B cell (primary cell): Measurements from ENCODE around the gene MTHFD2L.

ENCODE experiments used
- EZH2 ChIP-seq: IDR thresholded peaks from 2 replicates; pipeline ENCODE4 v1.6.1; 2012; ENCODE audit warnings: borderline replicate concordance, low read depth, mild to moderate bottlenecking, moderate library complexity, low read length; ENCODE audit not compliant: insufficient read depth, poor library complexity, severe bottlenecking
- TF ChIP-seq, protein P1 (sequence below): fragments of 200-600 bp; IDR thresholded peaks from one replicate; pipeline ENCODE4 v1.8.0; 2022; ENCODE audit warnings: antibody characterized with exemption, mild to moderate bottlenecking

- TF ChIP-seq, protein P1, sequence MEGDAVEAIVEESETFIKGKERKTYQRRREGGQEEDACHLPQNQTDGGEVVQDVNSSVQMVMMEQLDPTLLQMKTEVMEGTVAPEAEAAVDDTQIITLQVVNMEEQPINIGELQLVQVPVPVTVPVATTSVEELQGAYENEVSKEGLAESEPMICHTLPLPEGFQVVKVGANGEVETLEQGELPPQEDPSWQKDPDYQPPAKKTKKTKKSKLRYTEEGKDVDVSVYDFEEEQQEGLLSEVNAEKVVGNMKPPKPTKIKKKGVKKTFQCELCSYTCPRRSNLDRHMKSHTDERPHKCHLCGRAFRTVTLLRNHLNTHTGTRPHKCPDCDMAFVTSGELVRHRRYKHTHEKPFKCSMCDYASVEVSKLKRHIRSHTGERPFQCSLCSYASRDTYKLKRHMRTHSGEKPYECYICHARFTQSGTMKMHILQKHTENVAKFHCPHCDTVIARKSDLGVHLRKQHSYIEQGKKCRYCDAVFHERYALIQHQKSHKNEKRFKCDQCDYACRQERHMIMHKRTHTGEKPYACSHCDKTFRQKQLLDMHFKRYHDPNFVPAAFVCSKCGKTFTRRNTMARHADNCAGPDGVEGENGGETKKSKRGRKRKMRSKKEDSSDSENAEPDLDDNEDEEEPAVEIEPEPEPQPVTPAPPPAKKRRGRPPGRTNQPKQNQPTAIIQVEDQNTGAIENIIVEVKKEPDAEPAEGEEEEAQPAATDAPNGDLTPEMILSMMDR = no peak
- no peak for TF ChIP-seq EZH2
Observed at GRCh38 chr4:74328501-74328900, 170.6 kb downstream of the MTHFD2L start.
